Osteoblast (primary cell): Measurements from ENCODE around the gene BTBD18. TPM values are rescaled to one million over a fixed set of nuclear protein-coding genes. Genes with fewer than 3 reads are reported as not detected.

Experiments used
- DNase-seq: peaks from one replicate; pipeline ENCODE4 v3.0.0; 2011; ENCODE audit warnings: low spot score, mixed read lengths; ENCODE audit not compliant: insufficient read length; ENCODE audit errors: missing footprints
- H2AFZ ChIP-seq: 2 replicates; pipeline ENCODE4 v1.6.0; 2011; ENCODE audit warnings: mild to moderate bottlenecking, low read length
- H3K27ac ChIP-seq: 2 replicates; pipeline ENCODE4 v1.5.1; 2011; ENCODE audit warnings: mild to moderate bottlenecking, low read depth, low read length, moderate library complexity
- H3K27me3 ChIP-seq: 2 replicates; pipeline ENCODE4 v1.6.0; 2012; ENCODE audit warnings: mild to moderate bottlenecking, control low read depth, inconsistent platforms, low read length, moderate library complexity; ENCODE audit not compliant: insufficient read depth
- H3K36me3 ChIP-seq: 2 replicates; pipeline ENCODE4 v1.5.1; 2011; ENCODE audit warnings: mild to moderate bottlenecking, low read length, control low read depth, moderate library complexity; ENCODE audit not compliant: insufficient read depth
- H3K4me1 ChIP-seq: 2 replicates; pipeline ENCODE4 v1.5.1; 2011; ENCODE audit warnings: mild to moderate bottlenecking, low read length, control low read depth, moderate library complexity; ENCODE audit not compliant: insufficient read depth
- H3K4me2 ChIP-seq: 2 replicates; pipeline ENCODE4 v1.6.0; 2011; ENCODE audit warnings: mild to moderate bottlenecking, low read length; ENCODE audit not compliant: insufficient read depth
- H3K4me3 ChIP-seq: fragments of 200-600 bp; sonication (generic); 3 replicates; pipeline ENCODE4 v1.5.1; 2012; ENCODE audit warnings: mild to moderate bottlenecking, low read length, inconsistent platforms; ENCODE audit not compliant: insufficient read depth
- H3K79me2 ChIP-seq: 2 replicates; pipeline ENCODE4 v1.6.0; 2012; ENCODE audit warnings: mild to moderate bottlenecking, low read length, control low read depth, inconsistent platforms; ENCODE audit not compliant: insufficient read depth
- H3K9me3 ChIP-seq: 2 replicates; pipeline ENCODE4 v1.5.1; 2011; ENCODE audit warnings: low read depth, low read length, control low read depth
- H4K20me1 ChIP-seq: 2 replicates; pipeline ENCODE4 v1.6.0; 2012; ENCODE audit warnings: mild to moderate bottlenecking, low read length, control low read depth; ENCODE audit not compliant: insufficient read depth
- CTCF ChIP-seq: IDR thresholded peaks from 2 replicates; pipeline ENCODE4 v1.5.1; 2011; ENCODE audit warnings: mild to moderate bottlenecking, low read depth, low read length, moderate library complexity; ENCODE audit errors: extremely low read depth
- total RNA-seq: library from RNA; depleted of rRNA; stranded (reverse); fragments of >200 nt; gene quantifications from 2 replicates; pipeline ENCODE4 v1.2.3, GENCODE V29; 2012

BTBD18 gene
- total RNA-seq, 1 donor, result not detected

GRCh38 chr11:57742087-57742452 lies 9.5 kb downstream of the BTBD18 start:
- no peak for DNase-seq
- Histone ChIP-seq H3K4me2 (peak overlapping the region; percentile 96), H4K20me1 (peaks cover 9% of the 10 kb centered on the region), H3K36me3 (peaks cover 49% of the 10 kb centered on the region), H2AFZ (peak overlapping the region; percentile 93), H3K4me1 (peaks cover 10% of the 10 kb centered on the region), H3K27ac (peak overlapping the region; percentile 93), H3K27me3 (no peaks in the 10 kb centered on the region), H3K4me3 (peak overlapping the region; percentile 98), H3K79me2 (peaks cover 38% of the 10 kb centered on the region), H3K9me3 (no peaks in the 10 kb centered on the region)
- no peak for TF ChIP-seq CTCF

GRCh38 chr11:57741132-57742086 lies 10.2 kb downstream of the BTBD18 start, which contains the start of gene SELENOH:
Gene SELENOH (plus strand): TSS chr11:57741491. CDS start chr11:57741596, 105 bp downstream.
- peak within 1 kb of the TSS; percentile 98 for H3K4me3 ChIP-seq
- H2AFZ ChIP-seq, result peak within 1 kb of the TSS; percentile 97
- H3K4me2 ChIP-seq, result peak within 1 kb of the TSS; percentile 96
- peaks cover 10% of the 10 kb centered on the region for H3K4me1 ChIP-seq
- TF ChIP-seq CTCF, result no peak
- peak; percentile 98 for DNase-seq
- no peaks in the 10 kb centered on the region for H3K27me3 ChIP-seq
- peaks cover 44% of the 10 kb centered on the region for H3K36me3 ChIP-seq
- peaks cover 9% of the 10 kb centered on the region for H4K20me1 ChIP-seq
- peaks cover 41% of the 10 kb centered on the region for H3K79me2 ChIP-seq
- H3K27ac ChIP-seq, result peak within 1 kb of the TSS; percentile 93
- no peaks in the 10 kb centered on the region for H3K9me3 ChIP-seq

GRCh38 chr11:57735619-57736298 lies 15.9 kb downstream of the BTBD18 start:
- H3K4me3 ChIP-seq, result no peak overlapping the region
- no peaks in the 10 kb centered on the region for H3K4me1 ChIP-seq
- no peaks in the 10 kb centered on the region for H3K27me3 ChIP-seq
- no peak for TF ChIP-seq CTCF
- H2AFZ ChIP-seq, result no peak overlapping the region
- peaks cover 40% of the 10 kb centered on the region for H3K79me2 ChIP-seq
- no peaks in the 10 kb centered on the region for H4K20me1 ChIP-seq
- DNase-seq, result no peak
- no peak overlapping the region for H3K4me2 ChIP-seq
- no peak overlapping the region for H3K27ac ChIP-seq
- no peaks in the 10 kb centered on the region for H3K9me3 ChIP-seq
- H3K36me3 ChIP-seq, result peaks cover 16% of the 10 kb centered on the region

- H3K27me3 ChIP-seq, result no peaks in the 10 kb centered on the region
- H3K27ac ChIP-seq, result no peak overlapping the region
- peaks cover 61% of the 10 kb centered on the region for H3K79me2 ChIP-seq
- TF ChIP-seq CTCF, result no peak
- no peak overlapping the region for H3K4me2 ChIP-seq
- no peak overlapping the region for H3K4me3 ChIP-seq
- H3K36me3 ChIP-seq, result peaks cover under 1% of the 10 kb centered on the region
- H2AFZ ChIP-seq, result no peak overlapping the region
- no peaks in the 10 kb centered on the region for H4K20me1 ChIP-seq
- no peak for DNase-seq
- no peaks in the 10 kb centered on the region for H3K9me3 ChIP-seq
- no peaks in the 10 kb centered on the region for H3K4me1 ChIP-seq
These were observed 19.0 kb downstream of the BTBD18 start for GRCh38 chr11:57732661-57733060.
